SU-DHL-6 (cell line): ENCODE measurements around the gene ZNF70.

Source experiments
- H2AFZ ChIP-seq: fragments of 200-600 bp; sonication (generic); 2 replicates; pipeline ENCODE4 v1.6.1; 2014; ENCODE audit warnings: low read depth, mild to moderate bottlenecking, moderate library complexity, mixed read lengths, antibody characterized with exemption, low read length; ENCODE audit not compliant: severe bottlenecking
- H3F3A ChIP-seq: fragments of 200-600 bp; shearing (Covaris generic); 2 replicates; pipeline ENCODE4 v1.6.0; 2016; ENCODE audit warnings: antibody characterized with exemption, mild to moderate bottlenecking; ENCODE audit not compliant: insufficient read depth
- H3K27ac ChIP-seq: fragments of 200-600 bp; sonication (generic); 2 replicates; pipeline ENCODE4 v1.5.1; 2016; ENCODE audit warnings: low read depth, mild to moderate bottlenecking, low read length, moderate library complexity, mixed read lengths
- H3K27me3 ChIP-seq: fragments of 200-600 bp; sonication (generic), shearing (Covaris generic); 2 replicates; pipeline ENCODE4 v1.6.0; 2014; ENCODE audit warnings: mild to moderate bottlenecking, low read length
- H3K36me3 ChIP-seq: fragments of 200-600 bp; sonication (generic); 2 replicates; pipeline ENCODE4 v1.6.1; 2014; ENCODE audit warnings: mild to moderate bottlenecking, low read length, mixed read lengths
- H3K4me2 ChIP-seq: fragments of 300-600, 200-600 bp; shearing (Covaris generic), sonication (generic); 2 replicates; pipeline ENCODE4 v1.6.0; 2014; ENCODE audit warnings: low read length, low read depth, mild to moderate bottlenecking; ENCODE audit not compliant: poor library complexity, severe bottlenecking
- H3K4me3 ChIP-seq: fragments of 200-600 bp; sonication (generic); 2 replicates; pipeline ENCODE4 v1.5.1; 2014; ENCODE audit warnings: antibody characterized with exemption, low read length, mild to moderate bottlenecking, mixed read lengths; ENCODE audit not compliant: insufficient read depth, poor library complexity, severe bottlenecking
- H3K79me2 ChIP-seq: fragments of 200-600 bp; sonication (generic); 2 replicates; pipeline ENCODE4 v1.6.1; 2014; ENCODE audit warnings: mild to moderate bottlenecking, low read length, moderate library complexity; ENCODE audit not compliant: insufficient read depth
- H3K9ac ChIP-seq: fragments of 200-600 bp; sonication (generic); 2 replicates; pipeline ENCODE4 v1.7.0; 2014; ENCODE audit warnings: mild to moderate bottlenecking, low read length
- H3K9me2 ChIP-seq: fragments of 200-600 bp; sonication (generic); replicated peaks from 2 replicates; pipeline ENCODE4 v1.6.1; 2014; ENCODE audit warnings: low read length; ENCODE audit not compliant: insufficient read depth
- H3K9me3 ChIP-seq: fragments of 200-600 bp; sonication (generic); 2 replicates; pipeline ENCODE4 v1.6.1; 2014; ENCODE audit warnings: low read length, mixed read lengths; ENCODE audit not compliant: insufficient read depth
- H4K20me1 ChIP-seq: fragments of 200-600 bp; sonication (generic); 2 replicates; pipeline ENCODE4 v1.6.1; 2014; ENCODE audit warnings: low read depth, mild to moderate bottlenecking, antibody characterized with exemption, low read length, moderate library complexity, mixed read lengths
- EZH2phosphoT487 ChIP-seq: fragments of 200-600 bp; sonication (generic), shearing (Covaris generic); conservative IDR thresholded peaks from 2 replicates; pipeline ENCODE4 v1.6.1; 2018; ENCODE audit warnings: mild to moderate bottlenecking, antibody characterized with exemption, low read length, moderate library complexity, mixed read lengths
- TF ChIP-seq, protein P1 (sequence below): fragments of 200-600 bp; sonication (generic); IDR thresholded peaks from one replicate; pipeline ENCODE4 v1.5.1; 2017; ENCODE audit warnings: antibody characterized with exemption, mild to moderate bottlenecking, low read length, moderate library complexity; ENCODE audit not compliant: insufficient read depth, poor library complexity, severe bottlenecking

The ZNF70 gene

DNA sequence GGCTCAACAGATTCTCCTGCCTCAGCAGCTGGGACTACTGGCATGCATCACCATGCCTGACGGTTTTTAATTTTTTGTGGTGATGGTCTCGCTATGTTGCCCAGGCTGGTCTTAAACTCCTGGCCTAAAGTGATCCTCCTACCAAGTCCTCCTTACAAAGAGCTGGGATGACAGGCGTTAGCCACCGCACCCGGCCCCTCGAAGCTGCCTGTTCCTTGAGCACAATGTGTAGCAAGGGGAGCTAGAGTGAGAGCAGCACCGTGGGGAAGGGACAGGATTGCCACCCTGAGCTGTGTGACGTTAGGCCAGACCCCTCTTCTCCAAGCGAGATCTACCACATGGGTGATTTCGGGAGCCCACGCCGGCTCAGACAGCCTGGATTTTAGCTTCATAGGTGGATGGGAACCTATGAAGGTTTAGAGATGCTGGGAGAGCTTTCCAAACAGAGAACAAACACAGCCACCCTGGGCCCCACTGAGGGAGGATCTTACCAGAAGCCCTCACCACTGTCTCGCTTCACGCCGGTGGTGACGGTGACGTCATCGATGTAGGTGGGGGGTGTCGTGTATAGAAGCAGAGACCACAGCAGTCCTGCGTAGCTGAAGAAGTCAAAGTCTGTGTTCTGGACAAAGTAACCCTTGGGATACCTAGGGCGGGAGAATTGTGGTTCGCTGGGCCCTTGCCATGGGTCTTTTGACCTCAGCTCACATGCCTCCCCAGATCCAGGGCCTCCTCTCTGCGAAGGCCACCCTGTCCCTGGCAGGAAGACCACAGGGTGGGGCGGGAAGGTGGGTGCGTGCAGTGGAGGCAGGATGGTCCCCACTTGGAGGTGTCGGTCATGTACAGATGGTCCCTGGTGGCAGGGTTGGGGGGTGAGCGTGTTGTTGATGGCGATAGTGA, 37.0 kb downstream of the ZNF70 start:
- no peaks in the 10 kb centered on the region for H3K9me3 ChIP-seq
- H3K79me2 ChIP-seq, result peaks cover 15% of the 10 kb centered on the region
- no peaks in the 10 kb centered on the region for H4K20me1 ChIP-seq
- H3K9ac ChIP-seq, result no peak overlapping the region
- no peak overlapping the region for H3K4me3 ChIP-seq
- TF ChIP-seq, protein P1, sequence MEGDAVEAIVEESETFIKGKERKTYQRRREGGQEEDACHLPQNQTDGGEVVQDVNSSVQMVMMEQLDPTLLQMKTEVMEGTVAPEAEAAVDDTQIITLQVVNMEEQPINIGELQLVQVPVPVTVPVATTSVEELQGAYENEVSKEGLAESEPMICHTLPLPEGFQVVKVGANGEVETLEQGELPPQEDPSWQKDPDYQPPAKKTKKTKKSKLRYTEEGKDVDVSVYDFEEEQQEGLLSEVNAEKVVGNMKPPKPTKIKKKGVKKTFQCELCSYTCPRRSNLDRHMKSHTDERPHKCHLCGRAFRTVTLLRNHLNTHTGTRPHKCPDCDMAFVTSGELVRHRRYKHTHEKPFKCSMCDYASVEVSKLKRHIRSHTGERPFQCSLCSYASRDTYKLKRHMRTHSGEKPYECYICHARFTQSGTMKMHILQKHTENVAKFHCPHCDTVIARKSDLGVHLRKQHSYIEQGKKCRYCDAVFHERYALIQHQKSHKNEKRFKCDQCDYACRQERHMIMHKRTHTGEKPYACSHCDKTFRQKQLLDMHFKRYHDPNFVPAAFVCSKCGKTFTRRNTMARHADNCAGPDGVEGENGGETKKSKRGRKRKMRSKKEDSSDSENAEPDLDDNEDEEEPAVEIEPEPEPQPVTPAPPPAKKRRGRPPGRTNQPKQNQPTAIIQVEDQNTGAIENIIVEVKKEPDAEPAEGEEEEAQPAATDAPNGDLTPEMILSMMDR, result no peak
- TF ChIP-seq EZH2phosphoT487, result no peak
- no peak overlapping the region for H3K4me2 ChIP-seq
- no peaks in the 10 kb centered on the region for H3F3A ChIP-seq
- no peak overlapping the region for H2AFZ ChIP-seq
- no peaks in the 10 kb centered on the region for H3K27me3 ChIP-seq
- H3K36me3 ChIP-seq, result peaks cover 3% of the 10 kb centered on the region; the same call in 1 of the 2 replicates
- no peaks in the 10 kb centered on the region for H3K9me2 ChIP-seq
- no peak overlapping the region for H3K27ac ChIP-seq

DNA sequence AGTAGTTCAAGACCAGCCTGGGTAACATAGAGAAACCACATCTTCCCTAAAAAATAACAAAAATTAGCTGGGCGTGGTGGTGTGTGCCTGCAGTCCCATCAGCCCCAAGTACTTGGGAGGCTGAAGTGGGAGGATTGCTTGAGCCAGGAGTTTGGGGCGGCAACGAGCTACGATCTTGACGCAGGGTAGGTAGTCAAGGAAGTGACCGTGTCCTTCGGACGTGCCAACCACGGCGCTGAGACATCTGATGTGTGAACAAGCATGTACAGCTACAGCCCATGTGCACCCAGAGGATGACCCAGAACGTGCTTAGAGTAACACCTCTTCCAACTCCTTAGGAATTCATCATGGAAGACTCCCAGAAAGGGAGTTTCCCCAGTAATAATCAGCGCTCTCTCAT, 38.7 kb downstream of the ZNF70 start:
- Histone ChIP-seq H3K9ac (no peak overlapping the region), H3K9me3 (no peaks in the 10 kb centered on the region), H3K36me3 (peaks cover 9% of the 10 kb centered on the region; the same call in 1 of the 2 replicates), H3K27me3 (no peaks in the 10 kb centered on the region), H3F3A (no peaks in the 10 kb centered on the region), H3K9me2 (no peaks in the 10 kb centered on the region), H3K4me2 (no peak overlapping the region), H3K27ac (no peak overlapping the region), H3K4me3 (no peak overlapping the region), H2AFZ (no peak overlapping the region), H4K20me1 (no peaks in the 10 kb centered on the region), H3K79me2 (peaks cover 15% of the 10 kb centered on the region)
- TF ChIP-seq, protein P1, result no peak
- no peak for TF ChIP-seq EZH2phosphoT487

DNA sequence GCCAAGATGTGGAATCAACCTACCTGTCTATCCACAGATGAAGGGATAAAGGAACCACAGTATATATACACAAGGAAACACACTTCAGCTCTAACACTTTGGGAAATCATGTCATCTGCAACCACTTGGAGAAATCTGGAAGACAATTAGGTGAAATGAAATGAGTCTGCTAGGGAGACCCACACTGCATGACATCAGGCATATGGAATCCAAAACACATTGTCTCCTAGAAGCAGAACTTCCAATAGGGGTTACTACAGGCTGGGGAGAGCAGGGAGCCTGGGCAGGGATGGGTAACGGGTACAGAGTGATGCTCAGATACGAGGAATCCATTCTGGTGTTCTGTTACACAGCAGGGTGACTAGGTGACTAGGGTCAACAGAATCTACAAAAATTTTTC, 41.8 kb downstream of the ZNF70 start:
- no peaks in the 10 kb centered on the region for H3K9me3 ChIP-seq
- no peak for TF ChIP-seq EZH2phosphoT487
- TF ChIP-seq, protein P1, result no peak
- H3F3A ChIP-seq, result no peaks in the 10 kb centered on the region
- no peak overlapping the region for H2AFZ ChIP-seq
- H3K79me2 ChIP-seq, result no peaks in the 10 kb centered on the region
- no peak overlapping the region for H3K9ac ChIP-seq
- no peaks in the 10 kb centered on the region for H4K20me1 ChIP-seq
- H3K27ac ChIP-seq, result no peak overlapping the region
- H3K36me3 ChIP-seq, result peaks cover 19% of the 10 kb centered on the region; the same call in 1 of the 2 replicates
- H3K4me2 ChIP-seq, result no peak overlapping the region
- H3K9me2 ChIP-seq, result no peaks in the 10 kb centered on the region
- H3K4me3 ChIP-seq, result no peak overlapping the region
- H3K27me3 ChIP-seq, result no peaks in the 10 kb centered on the region
